OCI-LY7 (cell line): Measurements from ENCODE around the gene KIF1B. TPM values are rescaled to one million over a fixed set of nuclear protein-coding genes. Genes with fewer than 3 reads are reported as not detected.

Experiments
- BruUV-seq: library from RNA; stranded (reverse); fragments of 400-500 nt; replicated peaks from 2 replicates; lab custom pipeline; 2021; lab: Mats Ljungman, UMichigan
- CTCF ChIA-PET: fragments of 300-600 bp; sonication (Branson Sonifier 250); formaldehyde crosslinking; loops from one replicate; lab custom pipeline; 2022; ENCODE audit warnings: antibody characterized with exemption; ENCODE audit not compliant: unreplicated experiment; lab: Charles Lee
- POLR2A ChIA-PET: fragments of 300-600 bp; sonication (Branson Sonifier 250); formaldehyde crosslinking; loops from one replicate; lab custom pipeline; 2022; ENCODE audit warnings: antibody characterized with exemption; lab: Charles Lee
- DNase-seq: peaks from one replicate; pipeline ENCODE4 v3.0.0-alpha.2; 2015; ENCODE audit warnings: low spot score
- H2AFZ ChIP-seq: fragments of 200-600 bp; sonication (generic), shearing (Covaris generic); 2 replicates; pipeline ENCODE4 v1.6.1; 2014; ENCODE audit warnings: mild to moderate bottlenecking, antibody characterized with exemption, low read length, moderate library complexity
- H3K27ac ChIP-seq: fragments of 200-600 bp; sonication (generic); 2 replicates; pipeline ENCODE4 v1.5.1; 2014; ENCODE audit warnings: mixed run types, low read depth, mild to moderate bottlenecking, moderate library complexity, low read length, inconsistent platforms; ENCODE audit not compliant: poor library complexity, severe bottlenecking
- H3K36me3 ChIP-seq: fragments of 200-600 bp; sonication (generic); 2 replicates; pipeline ENCODE4 v1.6.1; 2014; ENCODE audit warnings: mild to moderate bottlenecking, antibody characterized with exemption, low read length, moderate library complexity, mixed read lengths; ENCODE audit not compliant: insufficient read depth
- H3K4me1 ChIP-seq: fragments of 200-600 bp; sonication (generic); 2 replicates; pipeline ENCODE4 v1.5.1; 2014; ENCODE audit warnings: mild to moderate bottlenecking, low read length; ENCODE audit not compliant: insufficient read depth, poor library complexity, severe bottlenecking
- H3K4me2 ChIP-seq: fragments of 200-600 bp; sonication (generic); 2 replicates; pipeline ENCODE4 v1.6.1; 2014; ENCODE audit warnings: mild to moderate bottlenecking, low read length
- H3K4me3 ChIP-seq: fragments of 200-600 bp; sonication (generic); 2 replicates; pipeline ENCODE4 v1.5.1; 2014; ENCODE audit warnings: mild to moderate bottlenecking, low read depth, low read length; ENCODE audit not compliant: poor library complexity, severe bottlenecking
- H3K79me2 ChIP-seq: fragments of 200-600 bp; sonication (generic); 2 replicates; pipeline ENCODE4 v1.6.1; 2016; ENCODE audit warnings: low read depth, mild to moderate bottlenecking, low read length, moderate library complexity, mixed read lengths; ENCODE audit not compliant: insufficient read depth
- H3K9me2 ChIP-seq: fragments of 200-600 bp; sonication (generic); 2 replicates; pipeline ENCODE4 v1.6.1; 2016; ENCODE audit warnings: mild to moderate bottlenecking, low read length, mixed read lengths; ENCODE audit not compliant: insufficient read depth
- H3K9me3 ChIP-seq: fragments of 200-600 bp; sonication (generic); 2 replicates; pipeline ENCODE4 v1.6.1; 2014; ENCODE audit warnings: mild to moderate bottlenecking, mixed run types, low read length, mixed read lengths
- H4K20me1 ChIP-seq: fragments of 200-600 bp; sonication (generic); 2 replicates; pipeline ENCODE4 v1.6.1; 2014; ENCODE audit warnings: mild to moderate bottlenecking, antibody characterized with exemption, low read length, moderate library complexity, mixed read lengths; ENCODE audit not compliant: insufficient read depth
- EZH2phosphoT487 ChIP-seq: fragments of 200-600 bp; sonication (generic); IDR thresholded peaks from 2 replicates; pipeline ENCODE4 v1.6.1; 2018; ENCODE audit warnings: low read depth, borderline replicate concordance, mild to moderate bottlenecking, mixed run types, antibody characterized with exemption, low read length, moderate library complexity, mixed read lengths
- intact Hi-C: fragments of 100-400 bp; cut with micrococcal nuclease; formaldehyde crosslinking; loops from one replicate; pipeline ENCODE4 v1.10.0; 2022; ENCODE audit not compliant: unreplicated experiment
- total RNA-seq, 2 experiments: library from RNA; depleted of rRNA in 1 of 2; stranded (reverse); fragments of >200 nt in 1 of 2; shearing (Covaris generic) in 1 of 2; gene quantifications; 2 replicates each; pipeline ENCODE4 v1.2.3, GENCODE V29; 2014 to 2022
- TF ChIP-seq, protein P1 (sequence below): fragments of 200-600 bp; sonication (generic); conservative IDR thresholded peaks from 2 replicates; pipeline ENCODE4 v1.5.1; 2014; ENCODE audit warnings: mild to moderate bottlenecking, antibody characterized with exemption, low read length, moderate library complexity, mixed read lengths

Gene KIF1B
- total RNA-seq, 2 experiments from 2014 or later: 3.8 to 4.8 TPM

DNA sequence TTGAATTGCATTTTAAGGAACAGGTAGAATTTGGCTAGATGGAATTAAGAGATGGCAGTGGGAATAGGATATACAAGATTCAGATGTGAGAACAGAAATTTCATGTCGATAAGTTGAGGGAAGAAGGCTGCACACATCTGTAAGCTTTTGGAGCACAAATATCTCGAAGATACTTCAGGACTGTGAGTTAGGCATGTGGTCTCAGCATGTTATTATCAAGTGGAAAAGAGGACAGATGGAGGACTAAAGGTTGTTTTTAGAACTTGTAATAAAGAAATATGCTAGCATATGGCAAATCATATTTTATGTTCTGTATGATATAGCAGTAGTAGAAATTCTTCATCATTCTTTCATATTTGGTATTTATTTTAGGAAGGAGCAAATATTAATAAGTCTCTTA lies 61.5 kb downstream of the KIF1B start:
- TF ChIP-seq, protein P1, sequence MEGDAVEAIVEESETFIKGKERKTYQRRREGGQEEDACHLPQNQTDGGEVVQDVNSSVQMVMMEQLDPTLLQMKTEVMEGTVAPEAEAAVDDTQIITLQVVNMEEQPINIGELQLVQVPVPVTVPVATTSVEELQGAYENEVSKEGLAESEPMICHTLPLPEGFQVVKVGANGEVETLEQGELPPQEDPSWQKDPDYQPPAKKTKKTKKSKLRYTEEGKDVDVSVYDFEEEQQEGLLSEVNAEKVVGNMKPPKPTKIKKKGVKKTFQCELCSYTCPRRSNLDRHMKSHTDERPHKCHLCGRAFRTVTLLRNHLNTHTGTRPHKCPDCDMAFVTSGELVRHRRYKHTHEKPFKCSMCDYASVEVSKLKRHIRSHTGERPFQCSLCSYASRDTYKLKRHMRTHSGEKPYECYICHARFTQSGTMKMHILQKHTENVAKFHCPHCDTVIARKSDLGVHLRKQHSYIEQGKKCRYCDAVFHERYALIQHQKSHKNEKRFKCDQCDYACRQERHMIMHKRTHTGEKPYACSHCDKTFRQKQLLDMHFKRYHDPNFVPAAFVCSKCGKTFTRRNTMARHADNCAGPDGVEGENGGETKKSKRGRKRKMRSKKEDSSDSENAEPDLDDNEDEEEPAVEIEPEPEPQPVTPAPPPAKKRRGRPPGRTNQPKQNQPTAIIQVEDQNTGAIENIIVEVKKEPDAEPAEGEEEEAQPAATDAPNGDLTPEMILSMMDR: no peak
- no peak for TF ChIP-seq EZH2phosphoT487
- no TSS peak for BruUV-seq
- POLR2A ChIA-PET: no interaction called here
- Histone ChIP-seq H3K4me3 (no peak overlapping the region), H3K9me2 (no peaks in the 10 kb centered on the region), H3K9me3 (no peaks in the 10 kb centered on the region), H3K36me3 (no peaks in the 10 kb centered on the region), H3K4me2 (no peak overlapping the region), H3K4me1 (no peaks in the 10 kb centered on the region), H3K27ac (no peak overlapping the region), H4K20me1 (no peaks in the 10 kb centered on the region), H3K79me2 (no peaks in the 10 kb centered on the region), H2AFZ (no peak overlapping the region)
- intact Hi-C loops: no loop called here
- CTCF ChIA-PET: no interaction called here
- DNase-seq: no peak

DNA sequence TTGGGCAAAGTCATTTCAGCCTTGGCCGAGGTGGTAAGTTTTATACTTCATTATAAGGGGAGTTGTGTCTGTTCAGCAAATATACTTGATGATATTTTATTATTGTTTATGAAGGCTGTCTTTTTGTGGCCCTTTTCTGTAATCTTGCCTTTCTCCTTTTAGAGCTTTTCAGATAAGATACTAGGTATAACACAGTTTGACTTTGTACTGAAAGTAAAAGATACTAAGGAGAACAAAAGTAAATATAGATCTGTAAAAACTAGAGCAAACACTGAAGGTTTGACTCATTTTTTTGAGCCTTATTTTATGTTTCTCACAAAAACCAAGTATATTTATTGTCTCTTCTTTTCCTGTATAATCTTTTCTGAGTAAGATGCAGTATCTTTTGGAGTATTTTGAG lies 61.9 kb downstream of the KIF1B start:
- POLR2A ChIA-PET: no interaction called here
- no peaks in the 10 kb centered on the region for H3K9me2 ChIP-seq
- intact Hi-C loops: no loop called here
- no peaks in the 10 kb centered on the region for H3K36me3 ChIP-seq
- no peaks in the 10 kb centered on the region for H3K4me1 ChIP-seq
- no peaks in the 10 kb centered on the region for H3K9me3 ChIP-seq
- no peak for DNase-seq
- CTCF ChIA-PET: no interaction called here
- no TSS peak for BruUV-seq
- no peak overlapping the region for H3K4me3 ChIP-seq
- TF ChIP-seq EZH2phosphoT487: no peak
- TF ChIP-seq, protein P1: no peak
- H4K20me1 ChIP-seq: no peaks in the 10 kb centered on the region
- H3K27ac ChIP-seq: no peak overlapping the region
- H2AFZ ChIP-seq: no peak overlapping the region
- H3K79me2 ChIP-seq: no peaks in the 10 kb centered on the region
- H3K4me2 ChIP-seq: no peak overlapping the region

DNA sequence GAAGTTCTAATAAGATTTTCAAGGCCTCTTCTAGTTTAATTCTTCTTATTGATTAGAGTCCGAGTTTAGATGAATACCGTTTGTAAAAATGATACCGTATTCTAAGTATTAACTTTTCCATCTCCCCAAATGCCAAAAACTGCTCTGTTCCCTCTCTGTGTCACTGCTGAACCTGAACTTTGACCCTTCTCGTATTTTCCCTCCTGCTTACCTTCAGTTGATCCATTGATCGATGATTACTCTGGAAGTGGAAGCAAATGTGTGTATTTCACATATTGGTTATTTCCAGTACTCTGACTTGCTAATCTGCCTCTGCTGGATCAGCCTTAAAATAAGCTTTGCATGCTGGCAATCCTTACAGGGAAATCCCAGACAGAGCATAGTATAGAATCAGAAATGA lies 68.5 kb downstream of the KIF1B start:
- CTCF ChIA-PET: no interaction called here
- Histone ChIP-seq H3K9me3 (no peaks in the 10 kb centered on the region), H3K79me2 (no peaks in the 10 kb centered on the region), H2AFZ (no peak overlapping the region), H3K4me2 (no peak overlapping the region), H3K4me1 (no peaks in the 10 kb centered on the region), H4K20me1 (no peaks in the 10 kb centered on the region), H3K36me3 (no peaks in the 10 kb centered on the region), H3K4me3 (no peak overlapping the region), H3K27ac (no peak overlapping the region), H3K9me2 (no peaks in the 10 kb centered on the region)
- DNase-seq: no peak
- no TSS peak for BruUV-seq
- POLR2A ChIA-PET: no interaction called here
- TF ChIP-seq, protein P1: no peak
- TF ChIP-seq EZH2phosphoT487: no peak
- intact Hi-C loops: no loop called here
